Measurements from ENCODE around the gene CCDC149.

Gene CCDC149

GRCh38 chr4:24897639-24898038 lies 15.2 kb downstream of the CCDC149 start:
- no peak overlapping the region for H3K4me3 ChIP-seq (ENCODE audit: low read depth, low read length)
- TF ChIP-seq CTCF (conservative IDR thresholded peaks at IDR 0.05; ENCODE audit: low read depth, low read length): no peak
- DNase-seq (ENCODE audit: low read depth): no peak

- no peak for DNase-seq (ENCODE audit: low read depth)
- no peak for TF ChIP-seq CTCF (conservative IDR thresholded peaks at IDR 0.05; ENCODE audit: low read depth, low read length)
- H3K4me3 ChIP-seq (ENCODE audit: low read depth, low read length): no peak overlapping the region
Observed at GRCh38 chr4:24896977-24897376, 15.9 kb downstream of the CCDC149 start.

GRCh38 chr4:24896056-24896455 lies 16.8 kb downstream of the CCDC149 start:
- H3K4me3 ChIP-seq (ENCODE audit: low read depth, low read length): no peak overlapping the region
- no peak for TF ChIP-seq CTCF (conservative IDR thresholded peaks at IDR 0.05; ENCODE audit: low read depth, low read length)
- DNase-seq (ENCODE audit: low read depth): no peak

- no peak for TF ChIP-seq CTCF (conservative IDR thresholded peaks at IDR 0.05; ENCODE audit: low read depth, low read length)
- no peak for DNase-seq (ENCODE audit: low read depth)
- H3K4me3 ChIP-seq (ENCODE audit: low read depth, low read length): no peak overlapping the region
Observed at GRCh38 chr4:24895461-24895860, 17.4 kb downstream of the CCDC149 start.

- no peak overlapping the region for H3K4me3 ChIP-seq (ENCODE audit: low read depth, low read length)
- TF ChIP-seq CTCF (conservative IDR thresholded peaks at IDR 0.05; ENCODE audit: low read depth, low read length): no peak
- DNase-seq (ENCODE audit: low read depth): no peak
Observed at GRCh38 chr4:24894846-24895245, 18.0 kb downstream of the CCDC149 start.

GRCh38 chr4:24894243-24894642 lies 18.6 kb downstream of the CCDC149 start:
- TF ChIP-seq CTCF (conservative IDR thresholded peaks at IDR 0.05; ENCODE audit: low read depth, low read length): no peak
- no peak for DNase-seq (ENCODE audit: low read depth)
- H3K4me3 ChIP-seq (ENCODE audit: low read depth, low read length): no peak overlapping the region

- no peak for TF ChIP-seq CTCF (conservative IDR thresholded peaks at IDR 0.05; ENCODE audit: low read depth, low read length)
- no peak overlapping the region for H3K4me3 ChIP-seq (ENCODE audit: low read depth, low read length)
- no peak for DNase-seq (ENCODE audit: low read depth)
Observed at GRCh38 chr4:24892778-24893177, 20.1 kb downstream of the CCDC149 start.
